K562 (cell line): ENCODE measurements around the gene KHSRP. TPM values are rescaled to one million over a fixed set of nuclear protein-coding genes. Genes with fewer than 3 reads are reported as not detected.
A peak's percentile ranks its signal among the peaks of the same experiment; 100 is the strongest.

ENCODE experiments used
- BMI1 ChIP-seq: fragments of 150-350 bp; IDR thresholded peaks from 2 replicates; pipeline ENCODE4 v1.6.1; 2014; ENCODE audit warnings: low read length
- BRD4 ChIP-seq: fragments of 200-600 bp; sonication (generic); IDR thresholded peaks from 2 replicates; pipeline ENCODE4 v1.6.1; 2017; ENCODE audit warnings: inconsistent platforms
- CREB3L1 ChIP-seq: fragments of 450-650 bp; IDR thresholded peaks from 2 replicates; pipeline ENCODE4 v1.6.1; 2014; ENCODE audit warnings: low read depth, mild to moderate bottlenecking, moderate library complexity, borderline replicate concordance
- CREB5 ChIP-seq: fragments of 250-450 bp; sonication (Bioruptor Pico); IDR thresholded peaks from 2 replicates; pipeline ENCODE4 v1.5.0; 2020; ENCODE audit warnings: mild to moderate bottlenecking
- E2F3 ChIP-seq: fragments of 250-450 bp; sonication (Bioruptor Pico); IDR thresholded peaks from 2 replicates; pipeline ENCODE4 v1.4.0; 2020; ENCODE audit warnings: mild to moderate bottlenecking
- ELF4 ChIP-seq: fragments of 450-650 bp; formaldehyde crosslinking; IDR thresholded peaks from 2 replicates; pipeline ENCODE4 v1.4.0; 2022; ENCODE audit warnings: missing genetic modification characterization
- HNRNPL ChIP-seq: fragments of 200-400 bp; formaldehyde crosslinking; IDR thresholded peaks from 2 replicates; pipeline ENCODE4 v1.6.1; 2017; ENCODE audit warnings: low read depth, mild to moderate bottlenecking, low read length
- JUN ChIP-seq, 2 experiments: sonication (generic) in 1 of 2; formaldehyde crosslinking in 1 of 2; IDR thresholded peaks; 2 replicates each; pipeline versions ENCODE4 v1.6.1 to v1.8.0; 2012 to 2022; ENCODE audit warnings: borderline replicate concordance in 2 of 2, mild to moderate bottlenecking in 2 of 2, improper control_type of control experiment in 1 of 2, low read depth in 1 of 2, low read length in 1 of 2, missing genetic modification reagents in 1 of 2
- L3MBTL2 ChIP-seq: fragments of 450-650 bp; IDR thresholded peaks from 2 replicates; pipeline ENCODE4 v1.6.1; 2016; ENCODE audit warnings: mild to moderate bottlenecking, moderate library complexity
- POLR2H ChIP-seq: IDR thresholded peaks from 2 replicates; pipeline ENCODE4 v1.6.1; 2016; ENCODE audit warnings: missing genetic modification characterization, low read depth, mild to moderate bottlenecking, control low read depth, missing compliant biosample characterization, moderate library complexity
- RBM15 ChIP-seq: fragments of 200-400 bp; formaldehyde crosslinking; IDR thresholded peaks from 2 replicates; pipeline ENCODE4 v1.6.1; 2018; ENCODE audit warnings: mild to moderate bottlenecking, low read length, moderate library complexity; ENCODE audit not compliant: insufficient read depth
- SAFB ChIP-seq: fragments of 200-400 bp; formaldehyde crosslinking; IDR thresholded peaks from 2 replicates; pipeline ENCODE4 v1.6.1; 2017; ENCODE audit warnings: low read depth, low read length, borderline replicate concordance
- SPI1 ChIP-seq: IDR thresholded peaks from 2 replicates; pipeline ENCODE4 v1.6.1; 2011; ENCODE audit warnings: low read depth, low read length, control low read depth, borderline replicate concordance
- SREBF1 ChIP-seq: fragments of 150-350 bp; IDR thresholded peaks from 2 replicates; pipeline ENCODE4 v1.6.1; 2014; ENCODE audit warnings: antibody characterized with exemption, low read depth, low read length, borderline replicate concordance
- ZNF212 ChIP-seq: fragments of 450-650 bp; formaldehyde crosslinking; IDR thresholded peaks from 2 replicates; pipeline ENCODE4 v1.4.0; 2020; ENCODE audit warnings: mild to moderate bottlenecking
- polyA plus RNA-seq, 8 experiments: library from polyadenylated mRNA; depleted of rRNA in 4 of 8; stranded (reverse) in 5 of 8; unstranded in 3 of 8; fragments of >200 nt; fragmentation: Nextera tagmentation in 2 of 8; fragmentation: Illumina TruSeq in 1 of 8; extraction: Ambion mirVana in 2 of 8; extraction: Trizol in 1 of 8; gene quantifications; 2 replicates each; pipeline versions ENCODE4 v1.2.1 to v1.2.3, GENCODE V29; 2011 to 2014; ENCODE audit warnings: inconsistent platforms in 1 of 8, missing spikeins in 1 of 8
- total RNA-seq, 7 experiments: library from RNA; depleted of rRNA in 6 of 7; stranded (reverse); fragments of >200 nt in 6 of 7; fragmentation: Illumina TruSeq in 2 of 7; extraction: Trizol in 2 of 7; gene quantifications; 2 replicates each; pipeline versions ENCODE4 v1.2.1 to v1.2.3, GENCODE V29; 2011 to 2021; ENCODE audit warnings: low replicate concordance in 1 of 7
- TF ChIP-seq, protein P1 (sequence below): sonication (generic); formaldehyde crosslinking; IDR thresholded peaks from 2 replicates; pipeline ENCODE4 v1.8.1; 2023; ENCODE audit warnings: missing genetic modification reagents, mild to moderate bottlenecking, borderline replicate concordance
- TF ChIP-seq, protein P2 (sequence below): sonication (generic); formaldehyde crosslinking; IDR thresholded peaks from 2 replicates; pipeline ENCODE4 v1.4.0; 2020; ENCODE audit warnings: mild to moderate bottlenecking, missing genetic modification reagents

KHSRP gene
- total and polyA plus RNA-seq, 9 of the 15 experiments (the other 6 are each of a cell fraction or from before 2014, with no cell fraction given): 4.2 to 564 (median 139) TPM

DNA sequence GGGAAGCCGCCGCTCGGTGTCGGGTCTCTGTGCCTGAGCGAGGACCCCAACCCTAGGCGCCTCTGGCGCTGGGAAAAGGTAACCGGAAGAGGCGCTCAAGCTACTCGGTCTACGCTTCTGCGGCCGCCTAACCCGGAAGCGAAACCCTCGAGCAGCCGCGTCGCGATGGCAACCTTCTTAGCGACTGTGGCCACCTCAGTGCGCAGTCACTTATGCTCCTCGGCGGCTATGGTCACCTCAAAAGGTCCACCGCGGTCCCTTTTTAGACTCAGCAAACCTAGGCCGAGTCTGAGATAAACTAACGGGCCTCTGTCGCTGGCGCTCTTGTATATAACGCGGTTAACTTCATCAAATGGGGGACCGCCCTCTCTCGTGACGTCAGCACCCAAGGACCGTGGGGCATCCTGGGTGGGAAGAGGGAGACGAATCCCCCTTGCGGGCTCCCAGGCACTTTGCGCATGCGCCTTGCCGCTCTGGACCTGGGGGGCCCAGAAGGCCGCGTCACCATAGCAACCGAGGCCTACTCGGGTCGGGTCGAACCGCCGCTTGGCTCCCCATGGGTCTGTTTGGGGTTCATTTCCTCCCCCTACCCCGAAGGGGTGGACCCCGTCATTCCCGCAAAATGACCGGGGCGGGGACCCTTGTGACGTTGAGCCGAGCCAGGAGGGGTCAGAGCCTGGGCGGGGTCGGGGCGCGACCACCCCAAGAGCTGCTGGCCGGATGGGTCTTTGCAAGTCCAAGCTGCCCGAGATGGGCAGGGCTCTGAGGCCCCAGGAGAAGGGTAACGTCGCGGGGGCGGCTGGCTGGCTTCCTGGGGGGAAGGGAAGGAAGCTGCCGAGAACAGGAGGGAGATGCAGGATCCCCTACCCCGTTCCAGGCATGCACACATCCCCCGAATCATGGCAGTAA, 31.3 kb downstream of the KHSRP start, which contains the start of gene GTF2F1 (continued):
- TF ChIP-seq, protein P1, sequence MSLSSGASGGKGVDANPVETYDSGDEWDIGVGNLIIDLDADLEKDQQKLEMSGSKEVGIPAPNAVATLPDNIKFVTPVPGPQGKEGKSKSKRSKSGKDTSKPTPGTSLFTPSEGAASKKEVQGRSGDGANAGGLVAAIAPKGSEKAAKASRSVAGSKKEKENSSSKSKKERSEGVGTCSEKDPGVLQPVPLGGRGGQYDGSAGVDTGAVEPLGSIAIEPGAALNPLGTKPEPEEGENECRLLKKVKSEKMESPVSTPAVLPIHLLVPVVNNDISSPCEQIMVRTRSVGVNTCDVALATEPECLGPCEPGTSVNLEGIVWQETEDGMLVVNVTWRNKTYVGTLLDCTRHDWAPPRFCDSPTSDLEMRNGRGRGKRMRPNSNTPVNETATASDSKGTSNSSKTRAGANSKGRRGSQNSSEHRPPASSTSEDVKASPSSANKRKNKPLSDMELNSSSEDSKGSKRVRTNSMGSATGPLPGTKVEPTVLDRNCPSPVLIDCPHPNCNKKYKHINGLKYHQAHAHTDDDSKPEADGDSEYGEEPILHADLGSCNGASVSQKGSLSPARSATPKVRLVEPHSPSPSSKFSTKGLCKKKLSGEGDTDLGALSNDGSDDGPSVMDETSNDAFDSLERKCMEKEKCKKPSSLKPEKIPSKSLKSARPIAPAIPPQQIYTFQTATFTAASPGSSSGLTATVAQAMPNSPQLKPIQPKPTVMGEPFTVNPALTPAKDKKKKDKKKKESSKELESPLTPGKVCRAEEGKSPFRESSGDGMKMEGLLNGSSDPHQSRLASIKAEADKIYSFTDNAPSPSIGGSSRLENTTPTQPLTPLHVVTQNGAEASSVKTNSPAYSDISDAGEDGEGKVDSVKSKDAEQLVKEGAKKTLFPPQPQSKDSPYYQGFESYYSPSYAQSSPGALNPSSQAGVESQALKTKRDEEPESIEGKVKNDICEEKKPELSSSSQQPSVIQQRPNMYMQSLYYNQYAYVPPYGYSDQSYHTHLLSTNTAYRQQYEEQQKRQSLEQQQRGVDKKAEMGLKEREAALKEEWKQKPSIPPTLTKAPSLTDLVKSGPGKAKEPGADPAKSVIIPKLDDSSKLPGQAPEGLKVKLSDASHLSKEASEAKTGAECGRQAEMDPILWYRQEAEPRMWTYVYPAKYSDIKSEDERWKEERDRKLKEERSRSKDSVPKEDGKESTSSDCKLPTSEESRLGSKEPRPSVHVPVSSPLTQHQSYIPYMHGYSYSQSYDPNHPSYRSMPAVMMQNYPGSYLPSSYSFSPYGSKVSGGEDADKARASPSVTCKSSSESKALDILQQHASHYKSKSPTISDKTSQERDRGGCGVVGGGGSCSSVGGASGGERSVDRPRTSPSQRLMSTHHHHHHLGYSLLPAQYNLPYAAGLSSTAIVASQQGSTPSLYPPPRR (CRISPR knock-in tag): no peak
- TF ChIP-seq BRD4 (no peak), SAFB (no peak), ELF4 (CRISPR knock-in tag) (no peak), RBM15 (no peak), POLR2H (tag) (no peak), SPI1 (no peak), E2F3 (CRISPR knock-in tag) (no peak), HNRNPL (no peak), JUN (IDR thresholded peaks at IDR 0.05; ENCODE audit: borderline replicate concordance, low read depth, low read length) (peak; percentile 6; the same call in 1 of the 2 replicates), JUN (CRISPR knock-in tag; IDR thresholded peaks at IDR 0.05; ENCODE audit: borderline replicate concordance) (no peak; the same call in 1 of the 2 replicates), L3MBTL2 (no peak), CREB5 (no peak), CREB3L1 (peak; percentile 66; the same call in 1 of the 2 replicates), BMI1 (no peak; the same call in none of the 2 replicates), SREBF1 (no peak), ZNF212 (CRISPR knock-in tag) (no peak)
- TF ChIP-seq, protein P2, sequence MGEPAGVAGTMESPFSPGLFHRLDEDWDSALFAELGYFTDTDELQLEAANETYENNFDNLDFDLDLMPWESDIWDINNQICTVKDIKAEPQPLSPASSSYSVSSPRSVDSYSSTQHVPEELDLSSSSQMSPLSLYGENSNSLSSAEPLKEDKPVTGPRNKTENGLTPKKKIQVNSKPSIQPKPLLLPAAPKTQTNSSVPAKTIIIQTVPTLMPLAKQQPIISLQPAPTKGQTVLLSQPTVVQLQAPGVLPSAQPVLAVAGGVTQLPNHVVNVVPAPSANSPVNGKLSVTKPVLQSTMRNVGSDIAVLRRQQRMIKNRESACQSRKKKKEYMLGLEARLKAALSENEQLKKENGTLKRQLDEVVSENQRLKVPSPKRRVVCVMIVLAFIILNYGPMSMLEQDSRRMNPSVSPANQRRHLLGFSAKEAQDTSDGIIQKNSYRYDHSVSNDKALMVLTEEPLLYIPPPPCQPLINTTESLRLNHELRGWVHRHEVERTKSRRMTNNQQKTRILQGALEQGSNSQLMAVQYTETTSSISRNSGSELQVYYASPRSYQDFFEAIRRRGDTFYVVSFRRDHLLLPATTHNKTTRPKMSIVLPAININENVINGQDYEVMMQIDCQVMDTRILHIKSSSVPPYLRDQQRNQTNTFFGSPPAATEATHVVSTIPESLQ: no peak; the same call in 1 of the 2 replicates
